MG63 (cell line): ENCODE results near the gene AKR1C4. TPM values are rescaled to one million over a fixed set of nuclear protein-coding genes. Genes with fewer than 3 reads are reported as not detected.
"Not testable (repeated sequence)": the region's sequence is repeated elsewhere in the genome, so short reads cannot be mapped to it uniquely, and the experiment has no call there.

Source experiments
- DNase-seq: peaks from one replicate; pipeline ENCODE4 v3.0.0-alpha.2; 2020
- H3K27me3 ChIP-seq: fragments of 250-450 bp; sonication (Bioruptor Pico); 2 replicates; pipeline ENCODE4 v1.5.1; 2020; ENCODE audit warnings: mild to moderate bottlenecking, moderate library complexity
- H3K36me3 ChIP-seq: fragments of 250-450 bp; sonication (Bioruptor Pico); 2 replicates; pipeline ENCODE4 v1.5.1; 2020; ENCODE audit warnings: mild to moderate bottlenecking, moderate library complexity
- H3K4me3 ChIP-seq: fragments of 250-450 bp; sonication (Bioruptor Pico); 2 replicates; pipeline ENCODE4 v1.5.1; 2020; ENCODE audit warnings: mild to moderate bottlenecking, moderate library complexity
- H3K9me3 ChIP-seq: fragments of 250-450 bp; sonication (Bioruptor Pico); 2 replicates; pipeline ENCODE4 v1.5.1; 2020; ENCODE audit warnings: mild to moderate bottlenecking, moderate library complexity
- total RNA-seq: library from RNA; depleted of rRNA; stranded (reverse); fragments of >200 nt; shearing (Covaris generic); gene quantifications from 2 replicates; pipeline ENCODE4 v1.2.3, GENCODE V29; 2014; ENCODE audit warnings: low replicate concordance; rRNA removed

The AKR1C4 gene
- not detected in 2 replicates for total RNA-seq

DNA sequence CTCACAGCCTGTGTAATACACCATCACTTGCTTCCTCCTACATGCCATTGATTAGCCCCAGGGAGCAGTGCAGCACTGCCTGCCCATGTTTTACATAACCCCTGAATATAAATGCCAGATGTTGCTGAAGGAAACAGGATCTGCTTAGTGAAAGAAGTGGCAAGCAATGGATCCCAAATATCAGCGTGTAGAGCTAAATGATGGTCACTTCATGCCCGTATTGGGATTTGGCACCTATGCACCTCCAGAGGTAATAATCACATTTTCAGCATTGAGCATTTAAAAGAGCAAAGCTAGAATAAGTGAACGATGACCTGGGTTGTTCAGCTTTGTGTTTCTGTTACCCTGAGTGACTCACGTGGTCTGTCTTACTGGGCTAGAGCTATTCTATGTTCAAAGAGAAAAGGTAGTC, at the start of gene AKR1C4:
Gene AKR1C4, plus strand, starts transcription at position 136 of the 412 bp plus-strand sequence. Its CDS starts 31 bp downstream, at position 167.
- Histone ChIP-seq H3K4me3 (no peak within 1 kb of the TSS), H3K9me3 (no peaks in the 10 kb centered on the region; the same call in 1 of the 2 replicates), H3K27me3 (no peaks in the 10 kb centered on the region), H3K36me3 (no peaks in the 10 kb centered on the region)
- DNase-seq: no peak

DNA sequence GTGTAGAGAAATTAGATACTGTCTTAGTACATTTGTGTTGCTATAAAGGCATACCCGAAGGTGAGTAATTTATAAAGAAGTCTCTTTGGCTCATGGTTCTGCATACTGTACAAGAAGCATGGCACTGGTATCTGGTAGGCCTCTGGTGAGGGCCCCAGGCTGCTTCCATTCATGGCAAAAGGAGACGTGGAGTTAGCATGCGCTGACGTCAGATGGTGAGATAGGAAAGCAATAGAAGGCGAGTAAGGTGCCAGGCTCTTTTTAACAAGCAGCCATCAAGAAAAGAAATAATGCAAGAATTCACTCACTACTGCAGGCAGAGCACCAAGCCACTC, 49.8 kb upstream of the AKR1C4 start:
- Histone ChIP-seq H3K4me3 (no peak overlapping the region), H3K9me3 (no peaks in the 10 kb centered on the region), H3K36me3 (no peaks in the 10 kb centered on the region), H3K27me3 (no peaks in the 10 kb centered on the region)
- DNase-seq: no peak

GRCh38 chr10:5147255-5147980, 49.2 kb upstream of the AKR1C4 start:
- H3K4me3 ChIP-seq: no peak overlapping the region

GRCh38 chr10:5147981-5148677, 48.5 kb upstream of the AKR1C4 start:
- Histone ChIP-seq H3K9me3 (no peaks in the 10 kb centered on the region), H3K27me3 (no peaks in the 10 kb centered on the region), H3K4me3 (no peak overlapping the region), H3K36me3 (no peaks in the 10 kb centered on the region)
- no peak for DNase-seq

More at GRCh38 chr10:5147255-5147980, 49.2 kb upstream of the AKR1C4 start:
- Histone ChIP-seq H3K9me3 (no peaks in the 10 kb centered on the region), H3K36me3 (no peaks in the 10 kb centered on the region), H3K27me3 (no peaks in the 10 kb centered on the region)
- DNase-seq: no peak

DNA sequence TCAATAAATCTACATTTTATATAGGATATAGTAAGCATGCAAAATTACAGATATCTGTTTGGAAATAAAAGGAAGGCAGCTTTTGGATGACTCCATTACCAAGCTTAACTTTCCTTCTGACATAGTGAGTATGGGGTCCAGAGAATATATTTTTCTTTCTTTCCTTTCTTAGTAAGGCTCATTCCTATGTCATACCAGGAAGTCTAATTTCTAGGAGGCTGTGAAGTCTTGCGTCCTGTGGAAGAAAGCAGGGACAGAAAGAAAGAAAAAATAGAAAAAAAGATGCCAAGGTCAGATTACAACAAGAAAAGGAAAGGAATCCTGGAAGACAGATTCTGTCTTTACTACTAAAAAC, 48.0 kb upstream of the AKR1C4 start:
- DNase-seq: no peak
- no peaks in the 10 kb centered on the region for H3K9me3 ChIP-seq
- H3K4me3 ChIP-seq: no peak overlapping the region
- no peaks in the 10 kb centered on the region for H3K36me3 ChIP-seq
- H3K27me3 ChIP-seq: no peaks in the 10 kb centered on the region

DNA sequence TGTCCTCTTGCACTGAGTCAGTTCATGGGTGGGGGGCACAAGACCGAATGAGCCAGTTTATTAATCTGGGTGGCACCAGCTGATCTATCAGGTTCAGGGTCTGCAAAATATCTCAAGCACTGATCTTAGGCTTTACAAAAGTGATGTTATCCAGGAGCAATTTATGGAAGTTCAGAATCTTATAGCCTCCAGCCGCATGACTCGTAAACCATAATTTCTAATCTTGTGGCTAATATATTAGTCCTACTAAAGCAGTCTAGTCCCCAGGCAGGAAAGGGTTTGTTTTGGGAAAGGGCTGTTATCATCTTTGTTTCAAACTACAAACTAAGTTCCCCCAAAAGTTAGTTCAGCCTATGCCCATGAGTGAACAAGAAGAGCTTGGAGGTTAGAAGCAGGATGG, 45.6 kb upstream of the AKR1C4 start:
- Histone ChIP-seq H3K36me3 (no peaks in the 10 kb centered on the region), H3K9me3 (no peaks in the 10 kb centered on the region), H3K4me3 (no peak overlapping the region), H3K27me3 (no peaks in the 10 kb centered on the region)
- DNase-seq: no peak

DNA sequence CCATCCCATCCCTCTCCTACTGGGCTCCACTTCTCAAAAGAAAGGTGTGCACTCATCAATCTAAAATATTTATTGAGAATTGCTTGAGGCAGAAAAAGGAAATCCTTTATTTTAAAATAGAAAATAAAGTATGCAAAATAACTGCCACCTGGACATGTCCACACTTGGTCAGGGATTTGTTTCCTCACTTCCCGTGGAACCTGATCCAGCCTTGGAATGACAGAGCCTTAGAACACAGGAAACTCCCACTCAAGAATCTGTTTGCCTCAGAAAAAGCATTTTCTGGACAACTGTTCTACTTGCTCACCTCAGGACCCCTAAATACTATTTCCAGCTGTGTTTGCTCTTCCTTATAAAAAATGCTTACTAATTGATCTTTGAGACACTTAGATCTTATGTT, 40.7 kb upstream of the AKR1C4 start:
- no peak for DNase-seq
- Histone ChIP-seq H3K27me3 (no peaks in the 10 kb centered on the region), H3K9me3 (no peaks in the 10 kb centered on the region), H3K36me3 (no peaks in the 10 kb centered on the region), H3K4me3 (no peak overlapping the region)

- H3K4me3 ChIP-seq: no peak overlapping the region
- DNase-seq: no peak
- H3K9me3 ChIP-seq: 0 out of 2 replicates have a peak, but pooled peaks cover under 1% of the 10 kb centered on the region
- no peaks in the 10 kb centered on the region for H3K36me3 ChIP-seq
- no peaks in the 10 kb centered on the region for H3K27me3 ChIP-seq
Measured at GRCh38 chr10:5157501-5157900, 39.1 kb upstream of the AKR1C4 start.

- no peaks in the 10 kb centered on the region for H3K36me3 ChIP-seq
- DNase-seq: no peak
- no peaks in the 10 kb centered on the region for H3K27me3 ChIP-seq
- 0 out of 2 replicates have a peak, but pooled peaks cover 2% of the 10 kb centered on the region for H3K9me3 ChIP-seq
- H3K4me3 ChIP-seq: no peak overlapping the region
Measured at GRCh38 chr10:5159126-5159525, 37.5 kb upstream of the AKR1C4 start.

DNA sequence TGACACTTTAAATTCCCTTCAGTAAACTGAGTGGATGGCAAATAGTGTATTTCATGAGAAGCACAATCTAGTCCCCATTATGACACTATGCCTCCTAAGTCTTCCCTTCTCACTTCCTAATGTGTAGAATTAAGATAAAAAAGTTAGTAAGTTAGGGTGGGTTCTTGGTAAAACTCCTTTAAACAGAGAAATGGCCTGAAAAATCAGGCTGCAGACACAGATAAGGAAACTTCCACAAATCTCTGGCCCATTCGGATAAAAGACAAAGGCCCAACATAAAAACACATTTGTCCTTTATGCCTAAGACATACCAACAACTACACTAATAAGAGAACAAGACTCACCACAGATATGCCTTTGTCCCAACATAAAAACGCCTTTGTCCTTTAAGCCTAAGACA, 33.1 kb upstream of the AKR1C4 start:
- Histone ChIP-seq H3K4me3 (no peak overlapping the region), H3K27me3 (no peaks in the 10 kb centered on the region)
- DNase-seq: no peak

GRCh38 chr10:5165738-5166137, 30.9 kb upstream of the AKR1C4 start:
- DNase-seq: no peak
- H3K9me3 ChIP-seq: peaks cover 12% of the 10 kb centered on the region

More for the DNA sequence above, 33.1 kb upstream of the AKR1C4 start:
- H3K36me3 ChIP-seq: no peaks in the 10 kb centered on the region
- peaks cover 12% of the 10 kb centered on the region for H3K9me3 ChIP-seq

DNA sequence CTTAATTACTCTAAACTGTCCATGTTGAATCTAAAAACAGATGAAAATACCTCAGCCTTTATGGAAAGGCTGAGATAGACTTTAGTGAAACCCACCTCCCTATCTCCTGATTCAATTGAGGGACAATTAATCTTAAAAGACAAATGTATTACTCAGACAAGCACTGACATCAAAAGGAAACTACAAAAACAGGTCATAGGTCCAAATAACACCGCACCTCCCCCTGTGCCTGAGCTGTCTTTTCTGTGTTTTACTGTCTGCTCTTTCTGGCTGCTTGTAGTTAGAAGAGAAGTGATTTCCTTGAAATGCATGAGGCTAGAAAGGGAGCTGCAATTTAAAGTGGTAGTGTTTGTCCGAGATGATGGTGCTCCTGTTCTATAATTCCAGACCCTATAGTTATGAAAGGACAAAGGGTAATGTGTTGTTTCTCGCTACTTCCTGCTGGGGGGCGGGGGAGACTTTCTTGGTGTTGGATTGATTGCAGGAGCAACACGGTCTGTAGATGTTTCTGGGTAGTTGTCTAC, 27.7 kb upstream of the AKR1C4 start:
- no peaks in the 10 kb centered on the region for H3K36me3 ChIP-seq

More at GRCh38 chr10:5165738-5166137, 30.9 kb upstream of the AKR1C4 start:
- Histone ChIP-seq H3K4me3 (no peak overlapping the region), H3K36me3 (no peaks in the 10 kb centered on the region), H3K27me3 (no peaks in the 10 kb centered on the region)

DNA sequence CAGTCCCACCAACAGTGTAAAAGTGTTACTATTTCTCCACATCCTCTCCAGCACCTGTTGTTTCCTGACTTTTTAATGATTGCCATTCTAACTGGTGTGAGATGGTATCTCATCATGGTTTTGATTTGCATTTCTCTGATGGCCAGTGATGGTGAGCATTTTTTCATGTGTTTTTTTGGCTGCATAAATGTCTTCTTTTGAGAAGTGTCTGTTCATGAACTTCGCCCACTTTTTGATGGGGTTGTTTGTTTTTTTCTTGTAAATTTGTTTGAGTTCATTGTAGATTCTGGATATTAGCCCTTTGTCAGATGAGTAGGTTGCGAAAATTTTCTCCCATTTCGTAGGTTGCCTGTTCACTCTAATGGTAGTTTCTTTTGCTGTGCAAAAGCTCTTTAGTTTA, 21.1 kb upstream of the AKR1C4 start:
- not testable (repeated sequence) for H3K4me3 ChIP-seq, H3K9me3 ChIP-seq, H3K27me3 ChIP-seq, DNase-seq, H3K36me3 ChIP-seq

More for the DNA sequence above, 27.7 kb upstream of the AKR1C4 start:
- Histone ChIP-seq H3K27me3 (no peaks in the 10 kb centered on the region), H3K9me3 (peaks cover 10% of the 10 kb centered on the region), H3K4me3 (no peak overlapping the region)
- DNase-seq: no peak

DNA sequence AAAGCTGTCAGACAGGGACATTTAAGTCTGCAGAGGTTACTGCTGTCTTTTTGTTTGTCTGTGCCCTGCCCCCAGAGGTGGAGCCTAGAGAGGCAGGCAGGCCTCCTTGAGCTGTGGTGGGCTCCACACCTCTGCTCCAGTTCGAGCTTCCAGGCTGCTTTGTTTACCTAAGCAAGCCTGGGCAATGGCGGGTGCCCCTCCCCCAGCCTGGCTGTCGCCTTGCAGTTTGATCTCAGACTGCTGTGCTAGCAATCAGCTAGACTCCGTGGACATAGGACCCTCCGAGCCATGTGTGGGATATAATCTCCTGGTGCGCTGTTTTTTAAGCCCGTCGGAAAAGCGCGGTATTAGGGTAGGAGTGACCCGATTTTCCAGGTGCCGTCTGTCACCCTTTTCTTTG, 16.1 kb upstream of the AKR1C4 start:
- H3K27me3 ChIP-seq, DNase-seq, H3K4me3 ChIP-seq, H3K9me3 ChIP-seq, H3K36me3 ChIP-seq: not testable (repeated sequence)

DNA sequence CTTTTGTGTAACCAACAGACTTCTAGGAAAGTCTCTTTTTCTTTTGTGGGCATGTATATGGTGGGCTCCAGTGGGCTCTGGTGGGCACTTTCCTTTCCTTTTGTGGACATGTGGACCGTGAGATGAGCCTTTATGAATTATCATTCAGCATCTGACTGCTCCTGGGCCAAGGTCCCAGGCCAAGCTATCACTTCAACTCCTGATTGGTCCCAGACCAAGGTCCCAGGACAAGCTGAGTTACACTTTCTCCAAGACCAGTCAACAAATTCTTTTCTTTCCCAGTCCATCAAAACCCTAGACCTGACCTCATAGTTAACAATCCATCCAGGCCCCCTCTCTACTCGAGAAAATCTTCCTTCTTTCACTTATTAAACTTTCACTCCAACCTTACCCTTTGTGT, 12.7 kb upstream of the AKR1C4 start:
- no peak for DNase-seq
- Histone ChIP-seq H3K9me3 (no peaks in the 10 kb centered on the region), H3K36me3 (no peaks in the 10 kb centered on the region)

GRCh38 chr10:5184987-5185775, 11.5 kb upstream of the AKR1C4 start, which contains the start of gene AKR1C8:
TSS of gene AKR1C8 (minus strand) at chr10:5185150. CDS start at chr10:5185104, 46 bp downstream.
- Histone ChIP-seq H3K27me3 (no peaks in the 10 kb centered on the region), H3K9me3 (no peaks in the 10 kb centered on the region), H3K4me3 (no peak within 1 kb of the TSS), H3K36me3 (no peaks in the 10 kb centered on the region)
- DNase-seq: no peak

More for the DNA sequence above, 12.7 kb upstream of the AKR1C4 start:
- Histone ChIP-seq H3K4me3 (no peak overlapping the region), H3K27me3 (no peaks in the 10 kb centered on the region)

- Histone ChIP-seq H3K9me3 (no peaks in the 10 kb centered on the region; the same call in 1 of the 2 replicates), H3K36me3 (no peaks in the 10 kb centered on the region), H3K4me3 (no peak overlapping the region), H3K27me3 (no peaks in the 10 kb centered on the region)
- no peak for DNase-seq
Measured at GRCh38 chr10:5187867-5188266, 8.8 kb upstream of the AKR1C4 start.
